ENCODE results near the gene ASAP3.
A peak's percentile ranks its signal among the peaks of the same experiment; 100 is the strongest.

ASAP3 gene

DNA sequence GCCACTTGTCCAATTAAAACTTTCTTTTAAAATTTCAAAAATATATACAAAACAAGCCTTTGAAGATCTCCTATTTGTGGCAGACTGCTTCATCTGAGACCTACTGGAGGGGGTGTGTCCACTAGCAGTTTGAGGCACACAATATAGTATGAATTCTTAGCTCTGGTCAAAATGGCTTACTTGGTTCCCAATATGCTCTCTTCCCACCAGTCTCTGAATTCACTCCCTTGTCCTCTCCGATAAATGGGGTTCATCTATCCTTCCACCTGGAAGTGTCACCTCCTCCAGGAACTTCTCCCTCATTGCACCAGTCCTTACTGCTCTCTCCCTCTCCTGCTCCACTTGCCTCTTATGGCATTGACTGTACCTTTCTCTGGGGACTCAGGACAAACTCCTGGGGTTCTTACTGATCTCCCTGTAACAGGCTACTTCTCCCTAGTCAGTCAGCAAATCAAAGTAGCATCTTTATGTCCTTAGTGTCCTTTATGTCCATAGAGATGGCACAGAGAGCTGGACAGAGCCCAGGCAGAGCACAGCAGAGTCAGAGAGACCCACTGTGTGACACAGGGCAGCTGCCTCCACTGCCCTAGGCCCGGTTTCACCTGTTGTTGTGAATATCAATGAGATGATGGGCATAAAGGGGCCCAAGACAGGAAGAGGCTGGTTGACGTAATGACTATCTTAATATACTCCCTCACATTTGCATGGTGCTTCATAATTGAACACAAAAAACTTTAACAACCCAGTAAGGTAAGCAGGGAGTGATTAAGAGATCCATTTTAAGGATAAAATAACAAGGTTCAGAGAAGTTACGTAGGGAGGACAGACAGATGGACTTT lies 3.6 kb downstream of the ASAP3 start:
- DNase-seq: peak in 2 of 10 donors; percentile 3 to 11
- intact Hi-C loops (cut with DNase I): loop anchor here (10.0 kb wide), 1 partner anchor 136 kb away; the partner anchor contains the start of gene HNRNPR

DNA sequence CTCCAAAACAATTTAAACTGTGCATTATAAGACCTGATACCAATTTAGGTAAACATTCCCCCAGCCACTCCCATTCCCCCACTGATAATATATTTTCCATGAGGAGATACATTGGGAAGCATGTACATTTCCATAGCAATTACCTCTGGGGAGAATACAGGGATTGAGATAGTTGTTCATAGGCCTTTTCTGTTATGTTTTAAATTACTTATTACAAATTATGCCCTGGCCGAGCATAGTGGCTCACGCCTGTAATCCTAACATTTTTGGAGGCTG lies 4.4 kb downstream of the ASAP3 start:
- intact Hi-C loops (cut with DNase I): no loop called here
- no peak for DNase-seq

DNA sequence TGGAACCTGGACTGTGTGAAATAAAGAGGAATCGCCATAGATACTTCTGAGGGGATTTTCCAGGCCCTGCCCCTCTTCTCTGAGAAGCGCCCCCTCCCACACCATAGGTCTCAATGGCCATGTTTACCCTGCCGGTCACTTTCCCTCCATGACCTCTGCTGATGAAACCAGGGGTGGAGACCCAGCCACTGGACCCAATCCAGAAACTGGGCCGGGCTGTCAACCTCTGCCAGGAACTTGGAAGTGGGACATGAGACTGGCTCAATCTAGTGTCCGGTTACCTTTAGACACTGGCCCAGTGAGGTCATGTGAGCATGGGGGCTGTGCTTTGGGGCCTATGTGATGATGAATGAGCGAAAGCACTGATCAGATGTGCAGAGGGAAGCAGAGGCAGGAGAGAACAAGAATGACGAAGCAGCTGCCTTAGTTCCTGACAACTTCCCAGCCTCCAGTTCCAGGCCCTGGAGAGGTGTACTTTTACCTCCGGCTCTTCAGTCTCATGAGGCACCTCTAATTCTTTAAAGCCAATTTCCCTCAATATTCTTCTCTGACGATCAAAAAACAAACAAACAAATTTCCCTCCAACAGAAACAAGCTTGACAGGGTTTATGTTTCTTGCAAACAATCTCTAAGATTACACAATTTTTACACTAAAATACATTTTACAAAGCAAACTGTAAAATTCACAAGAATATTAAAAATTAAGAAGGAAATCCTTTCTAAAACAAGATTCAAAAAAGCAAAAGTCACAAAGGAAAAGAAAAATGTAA lies 4.9 kb downstream of the ASAP3 start:
- peak in 3 of 10 donors; percentile 24 to 72 (median 70) for DNase-seq
- intact Hi-C loops (cut with DNase I): no loop called here

DNA sequence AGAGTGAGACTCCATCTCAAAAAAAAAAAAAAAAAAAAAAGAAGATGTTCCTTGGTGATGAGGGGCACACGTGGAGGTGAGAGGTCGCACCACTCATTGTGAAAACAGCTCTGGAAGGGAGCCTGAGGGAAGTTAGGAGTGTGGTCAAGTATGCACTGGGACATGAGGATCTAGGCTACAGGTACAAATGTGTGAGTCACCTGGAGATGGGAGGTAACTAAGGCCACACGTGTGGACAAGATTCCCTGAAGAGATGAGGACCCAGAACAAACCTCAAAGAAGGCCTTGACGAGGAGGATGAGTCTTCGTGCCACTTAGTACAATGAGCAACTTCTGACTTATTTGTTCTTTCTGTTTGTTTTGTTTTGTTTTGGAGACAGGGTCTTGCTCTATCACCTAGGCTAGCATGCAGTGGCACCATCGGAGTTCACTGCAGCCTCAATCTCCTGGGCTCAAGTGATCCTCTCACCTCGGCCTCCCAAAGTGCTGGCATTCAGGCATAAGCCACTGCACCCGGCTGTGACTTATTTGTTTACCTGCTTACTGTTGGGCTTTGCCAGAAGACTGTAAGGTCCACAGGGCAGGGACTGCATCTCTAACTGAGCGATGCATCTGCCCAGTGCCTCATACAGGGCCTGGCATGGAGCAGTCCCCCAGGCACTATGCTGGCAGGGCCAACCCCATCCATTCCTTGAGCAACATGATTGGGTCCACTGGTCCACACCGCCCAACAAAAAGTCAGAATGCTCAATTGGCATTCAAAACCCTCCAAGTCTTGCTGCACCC lies 6.4 kb downstream of the ASAP3 start:
- intact Hi-C loops (cut with DNase I): no loop called here
- peak in 2 of 10 donors; percentile 21 to 22 for DNase-seq

DNA sequence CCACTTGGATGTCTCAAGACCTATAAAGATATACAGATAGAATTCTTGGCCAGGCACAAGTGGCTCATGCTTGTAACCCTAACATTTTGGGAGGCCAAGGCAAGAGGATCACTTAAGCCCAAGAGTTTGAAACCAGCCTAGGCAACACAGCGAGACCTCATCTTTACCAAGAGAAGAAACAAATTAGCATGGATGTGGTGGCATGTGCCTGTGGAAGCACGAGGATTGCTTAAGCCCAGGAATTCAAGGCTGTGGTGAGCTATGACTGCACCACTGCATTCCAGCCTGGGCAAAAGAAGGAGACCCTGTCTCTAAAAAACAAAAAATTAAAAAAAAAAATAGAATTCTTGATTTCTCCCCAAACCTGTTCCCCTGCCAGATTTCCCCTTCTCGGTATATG lies 8.3 kb downstream of the ASAP3 start:
- DNase-seq: peak in 1 of 10 donors; percentile 52
- intact Hi-C loops (cut with DNase I): no loop called here

DNA sequence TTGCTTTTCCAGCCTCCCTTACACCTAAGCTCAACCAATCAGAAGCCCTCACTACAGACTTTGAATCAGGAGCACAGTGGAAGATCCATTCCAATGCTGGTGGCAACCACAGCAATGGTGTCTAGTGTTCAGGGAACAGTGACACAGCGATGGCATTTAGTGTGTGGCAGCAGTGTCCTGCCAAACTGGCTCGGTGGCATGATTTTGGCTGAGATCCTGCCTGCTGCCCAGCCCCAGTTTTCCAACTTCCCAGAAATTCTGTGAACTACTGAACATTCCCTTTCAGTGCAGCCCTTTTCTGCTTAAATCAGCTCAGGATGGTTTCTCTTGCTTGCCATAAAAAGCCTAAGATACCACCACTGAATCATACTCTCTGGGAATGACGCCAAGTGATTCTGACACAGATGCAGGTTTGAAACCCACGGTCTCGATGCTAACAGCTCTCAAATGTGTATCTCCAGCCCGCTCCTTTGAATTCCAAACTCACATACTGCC lies 8.8 kb downstream of the ASAP3 start:
- DNase-seq: peak in 4 of 10 donors; percentile 21 to 83 (median 40)
- intact Hi-C loops (cut with DNase I): no loop called here

DNA sequence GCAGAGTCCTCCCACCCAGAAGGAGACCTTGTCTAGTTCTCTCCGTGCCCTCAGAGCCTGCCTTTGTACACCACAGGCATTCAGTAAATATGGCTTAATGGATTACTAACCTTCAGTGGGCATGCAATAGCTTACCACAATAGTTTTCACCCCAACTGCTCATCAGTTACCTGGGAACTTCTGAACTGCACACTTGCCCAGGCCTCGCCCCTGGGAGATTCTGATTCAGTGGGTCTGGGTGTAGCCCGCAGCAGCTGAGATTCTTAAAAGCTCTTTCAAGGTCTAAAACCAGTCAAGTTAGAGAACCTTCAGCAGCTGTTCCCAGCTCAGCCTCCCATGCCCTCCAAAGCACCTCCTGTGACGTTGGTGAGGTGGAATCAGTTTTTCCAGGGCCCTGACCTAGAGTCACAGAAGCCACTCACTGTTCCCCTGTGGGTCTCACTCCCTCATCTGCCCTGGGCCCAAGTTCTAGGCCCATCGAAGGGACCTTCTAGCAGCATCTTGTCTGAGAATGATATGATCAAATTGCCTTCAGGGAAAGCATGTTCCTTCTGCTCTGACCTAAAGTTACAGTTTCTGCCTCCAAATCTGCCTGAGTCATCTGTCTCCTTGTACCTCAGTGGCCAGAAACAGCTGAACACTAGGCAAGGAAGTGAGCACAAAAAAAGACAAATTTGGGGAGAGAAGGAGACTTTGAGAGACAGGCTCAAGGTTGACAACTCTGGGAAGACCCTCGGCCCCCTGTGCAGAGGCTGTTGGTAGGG lies 10.8 kb downstream of the ASAP3 start:
- intact Hi-C loops (cut with DNase I): no loop called here
- DNase-seq: peak in 2 of 10 donors; percentile 4 to 12

DNA sequence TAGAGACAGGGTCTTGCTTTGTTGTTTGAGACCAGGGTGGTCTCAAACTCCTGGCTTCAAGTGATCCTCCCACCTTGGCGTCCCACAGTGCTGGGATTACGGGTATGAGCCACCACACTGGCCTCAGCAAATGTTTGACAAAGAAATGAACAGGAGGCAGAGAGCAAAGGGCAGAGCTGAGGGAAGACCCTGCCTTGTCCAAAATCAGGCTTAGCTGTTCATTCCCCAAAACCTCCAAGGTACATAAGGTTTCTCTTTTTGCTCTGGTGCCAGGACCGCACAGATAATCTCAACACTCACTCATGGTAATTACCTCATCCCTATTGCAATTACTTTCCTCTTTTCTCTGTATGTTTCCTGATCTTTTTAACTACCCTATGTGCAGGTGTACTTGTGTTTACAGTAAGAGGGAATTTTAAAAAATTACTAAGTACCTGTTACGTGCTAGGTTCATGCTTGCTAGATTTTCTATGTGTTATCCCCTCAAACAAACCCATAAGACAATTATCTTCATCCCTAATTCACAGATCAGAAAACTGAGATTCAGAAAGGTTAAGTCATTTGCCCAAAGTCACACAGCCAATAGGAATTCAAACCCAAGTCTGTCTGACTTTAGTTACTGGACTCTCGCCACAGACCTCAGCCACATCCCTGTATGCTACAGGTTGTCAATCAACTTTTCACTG lies 11.5 kb downstream of the ASAP3 start:
- intact Hi-C loops (cut with DNase I): no loop called here
- DNase-seq: peak in 2 of 10 donors; percentile 11 to 14

DNA sequence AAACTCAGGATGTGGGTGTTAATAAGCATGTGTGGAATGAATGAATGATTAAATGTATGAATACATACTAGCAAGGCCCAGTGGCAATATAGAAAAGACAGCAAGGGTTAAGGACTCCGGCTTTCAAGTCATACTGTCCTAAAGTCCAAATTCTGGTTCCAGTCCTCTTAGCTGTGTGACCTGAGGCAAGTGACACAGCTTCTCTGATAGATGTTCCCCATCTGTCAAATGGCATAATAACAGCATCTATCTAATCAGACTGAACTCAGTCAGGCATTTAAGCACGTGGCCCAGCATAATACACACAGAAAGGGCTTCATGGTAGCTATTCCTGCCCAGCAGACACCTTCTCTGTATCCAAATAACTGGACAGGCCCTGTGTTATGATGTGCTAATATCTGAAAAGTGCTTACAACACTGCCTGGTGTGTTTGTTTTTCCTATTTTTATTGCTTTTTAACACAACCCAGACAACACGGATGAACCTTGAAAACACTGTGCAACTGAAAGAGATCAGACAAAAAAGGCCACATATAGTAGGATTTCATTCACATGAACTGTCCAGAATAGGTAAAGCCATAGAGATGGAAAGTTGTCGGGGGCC lies 12.4 kb downstream of the ASAP3 start:
- intact Hi-C loops (cut with DNase I): no loop called here
- peak in 1 of 10 donors; percentile 2 for DNase-seq

DNA sequence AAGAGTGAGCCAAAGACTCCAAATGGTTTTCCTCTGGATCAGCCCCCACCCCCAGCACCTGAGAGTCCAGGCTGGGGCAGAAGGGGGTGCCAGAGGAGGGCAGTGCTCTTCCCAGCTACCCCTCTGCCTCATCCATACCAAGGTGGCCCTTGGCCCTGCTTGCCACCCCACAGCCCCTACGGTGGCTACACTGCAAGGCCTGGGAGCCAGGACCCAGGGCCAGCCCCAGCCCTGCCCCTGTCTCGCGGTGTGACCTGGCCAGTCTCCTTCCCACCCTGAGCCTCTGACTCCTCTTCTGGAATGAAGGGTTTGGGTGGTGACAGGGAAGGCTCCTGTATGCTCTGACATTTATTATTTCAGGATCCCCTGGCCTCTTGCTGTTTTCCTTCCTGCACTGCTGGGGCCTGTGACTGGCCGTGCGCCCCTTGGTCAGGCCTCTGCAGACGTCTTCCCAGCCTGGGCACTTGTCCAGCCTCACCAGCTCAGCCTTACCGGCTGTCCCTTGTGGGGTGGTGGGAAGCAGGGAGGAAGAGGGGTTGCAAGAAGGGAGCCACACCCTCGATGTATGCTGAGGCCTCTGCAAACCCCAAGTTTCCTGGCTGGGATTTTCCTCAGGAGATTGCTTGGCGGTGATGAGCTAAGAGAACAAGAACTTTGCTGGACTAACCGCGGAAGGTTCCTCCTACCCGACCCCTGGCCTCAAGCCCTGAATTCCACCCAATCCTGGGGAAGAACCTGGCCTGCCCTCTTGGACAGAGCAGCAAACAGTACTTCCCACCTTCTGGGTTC lies 13.5 kb downstream of the ASAP3 start:
- peak in 2 of 10 donors; percentile 33 to 84 for DNase-seq
- intact Hi-C loops (cut with DNase I): no loop called here

DNA sequence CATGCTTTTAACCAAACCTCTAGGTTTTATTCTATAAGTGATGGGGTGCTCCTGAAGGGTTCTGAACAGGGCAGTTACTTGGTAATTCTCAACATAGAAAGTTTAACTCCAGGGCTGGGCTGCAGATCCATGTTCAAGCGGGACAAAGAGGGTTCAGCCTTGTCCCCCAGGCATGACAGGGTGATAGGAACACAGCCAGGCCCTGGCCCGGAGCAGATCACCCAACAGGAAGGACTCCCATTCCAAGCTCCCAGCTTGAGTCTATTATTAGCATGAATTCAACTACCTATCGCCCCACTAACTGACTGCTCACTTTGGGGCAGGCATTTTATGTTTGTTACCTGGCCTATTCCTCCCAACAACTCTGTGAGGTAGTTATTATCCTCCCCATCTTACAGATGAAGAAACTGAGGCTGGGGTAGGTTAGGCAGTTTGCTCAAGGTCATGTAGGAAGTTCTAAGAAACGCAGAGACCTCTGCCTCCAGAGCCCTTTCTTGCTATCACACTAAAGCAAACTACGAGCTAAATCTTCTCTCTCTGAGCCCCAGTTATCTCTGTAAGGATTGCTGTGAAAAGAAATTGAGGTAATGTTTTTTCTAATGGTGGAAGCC lies 14.5 kb downstream of the ASAP3 start:
- DNase-seq: peak in 1 of 10 donors; percentile 58
- intact Hi-C loops (cut with DNase I): no loop called here

DNA sequence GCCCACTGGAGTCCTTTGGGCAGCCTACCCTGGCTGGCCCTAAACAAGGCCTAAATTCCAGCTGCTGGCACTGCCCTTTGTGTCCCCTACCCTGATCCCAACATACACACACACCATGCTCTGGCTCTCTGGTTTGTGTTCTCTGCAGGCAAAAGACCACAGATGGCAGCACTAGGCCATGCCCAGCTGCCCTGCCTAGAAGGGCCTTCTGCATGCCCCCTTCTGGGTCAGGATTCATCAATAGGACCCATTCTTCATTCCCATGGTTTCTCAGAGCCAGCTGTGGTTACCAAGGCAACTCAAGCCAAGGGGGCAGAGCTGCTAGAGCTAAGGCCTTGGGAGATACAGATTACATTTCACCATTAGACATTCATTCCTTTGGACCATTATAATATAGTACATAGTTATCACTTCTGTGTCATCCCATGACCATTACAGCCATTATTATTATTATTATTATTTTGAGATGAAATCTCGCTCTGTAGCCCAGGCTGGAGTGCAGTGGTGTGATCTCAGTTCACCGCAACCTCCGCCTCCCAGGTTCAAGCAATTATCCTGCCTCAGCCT lies 17.5 kb downstream of the ASAP3 start:
- intact Hi-C loops (cut with DNase I): no loop called here
- peak in 8 of 10 donors; percentile 20 to 94 (median 54) for DNase-seq

DNA sequence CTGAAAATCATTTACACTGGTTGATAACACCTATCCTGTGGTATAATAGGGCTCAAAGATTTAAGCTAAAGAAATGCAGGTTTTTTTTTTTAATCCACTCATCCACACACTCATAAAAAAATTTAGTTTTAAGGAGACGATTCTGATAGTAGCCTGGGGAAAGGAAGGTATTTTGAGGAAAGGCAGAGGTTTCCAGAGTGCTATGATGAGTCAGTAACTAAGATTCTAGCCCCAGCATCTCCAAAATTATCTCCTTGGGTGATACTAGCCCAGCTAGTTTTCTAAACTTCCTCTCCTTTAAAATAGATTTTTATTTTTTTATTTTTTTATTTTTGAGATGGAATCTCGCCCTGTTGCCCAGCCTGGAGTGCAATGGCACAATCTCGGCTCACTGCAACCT lies 20.7 kb downstream of the ASAP3 start:
- no peak for DNase-seq
- intact Hi-C loops (cut with DNase I): no loop called here

DNA sequence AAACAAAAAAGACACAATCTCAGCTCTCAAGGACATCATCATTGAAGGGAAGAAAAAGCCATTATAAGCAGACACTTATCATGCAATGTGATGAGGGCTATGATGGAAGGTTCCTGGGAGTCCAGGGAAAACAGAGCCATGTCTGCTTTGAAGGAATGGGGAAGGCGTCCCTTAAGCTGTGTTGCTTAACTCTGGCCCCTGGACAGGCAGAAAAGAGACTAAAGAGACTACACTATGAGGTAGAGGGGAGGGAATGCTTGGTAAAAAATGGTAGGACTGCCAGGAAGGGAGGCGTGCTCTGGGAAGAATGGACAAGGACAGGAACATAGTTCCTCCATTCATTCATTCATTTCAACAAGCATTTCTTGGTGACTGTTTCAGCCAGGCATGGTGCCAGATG lies 21.2 kb downstream of the ASAP3 start:
- peak in 1 of 10 donors; percentile 51 for DNase-seq
- intact Hi-C loops (cut with DNase I): no loop called here

DNA sequence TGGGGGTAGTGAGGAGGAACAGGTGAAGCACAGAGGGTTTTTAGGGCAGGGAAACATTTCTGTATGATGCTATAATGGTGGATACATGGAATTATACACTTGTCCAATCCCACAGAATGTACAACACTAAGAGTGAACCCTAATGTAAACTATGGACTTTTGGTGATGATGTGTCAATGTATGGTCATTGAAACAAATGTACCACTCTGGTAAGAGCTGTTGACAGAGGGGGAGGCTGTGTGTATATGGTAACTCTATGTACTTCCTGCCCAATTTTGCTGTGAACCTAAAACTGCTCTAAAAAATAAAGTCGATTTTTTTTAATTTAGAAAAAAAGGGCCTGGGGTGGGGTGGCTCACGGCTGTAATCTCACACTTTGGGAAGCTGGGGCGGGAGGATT lies 22.9 kb downstream of the ASAP3 start:
- DNase-seq: no peak

DNA sequence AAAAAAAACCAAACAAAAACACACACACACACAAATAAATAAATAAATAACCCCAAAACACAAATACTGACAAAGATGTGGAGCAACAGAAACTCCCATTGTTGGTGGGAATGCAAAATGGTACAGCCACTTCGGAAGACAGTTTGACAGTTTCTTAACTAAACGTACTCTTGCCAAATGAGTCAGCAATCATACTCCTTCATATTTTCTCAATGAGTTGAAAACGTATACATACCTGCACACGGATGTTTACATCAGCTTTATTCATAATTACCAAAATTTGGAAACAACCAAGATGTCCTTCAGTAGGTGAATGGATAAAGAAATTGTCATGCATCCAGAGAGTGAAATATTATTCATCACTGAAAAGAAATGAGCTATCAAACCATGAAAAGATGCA lies 23.5 kb downstream of the ASAP3 start:
- DNase-seq: no peak
- intact Hi-C loops (cut with DNase I): no loop called here

More for the DNA sequence above, 22.9 kb downstream of the ASAP3 start:
- intact Hi-C loops (cut with DNase I): no loop called here

DNA sequence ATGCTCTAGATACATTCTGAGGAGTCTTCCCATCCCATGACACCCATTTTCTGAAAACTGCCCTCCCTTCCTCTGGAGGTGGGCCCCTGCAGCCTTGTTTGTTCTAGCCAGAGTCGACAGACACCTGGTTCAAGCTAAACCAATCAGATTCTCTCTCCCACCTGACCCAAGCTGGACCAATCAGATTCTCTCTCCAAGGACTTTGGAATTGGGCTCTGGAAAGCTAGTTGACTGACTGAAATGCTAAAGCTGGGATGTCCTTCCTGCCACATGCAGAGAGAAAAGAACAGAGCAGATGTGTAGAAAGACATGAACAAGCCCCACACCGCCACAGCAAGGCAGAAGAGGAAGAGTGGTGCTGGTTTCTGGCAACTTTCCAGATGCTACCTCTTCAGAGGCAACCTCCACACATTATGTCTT lies 24.6 kb downstream of the ASAP3 start:
- intact Hi-C loops (cut with DNase I): no loop called here
- peak in 1 of 10 donors; percentile 8 for DNase-seq

Data from posterior cingulate gyrus (tissue), 11 donors.